NCI-H510A treated with DMSO at 0.1 percent for 48 hours (cell line): ENCODE data around the gene SLC25A6.
"Not testable (repeated sequence)": the region's sequence is repeated elsewhere in the genome, so short reads cannot be mapped to it uniquely, and the experiment has no call there.

ENCODE experiments used
- DNase-seq: peaks from one replicate; lab custom pipeline; 2025; lab: John Stamatoyannopoulos, UW

The SLC25A6 gene

DNA sequence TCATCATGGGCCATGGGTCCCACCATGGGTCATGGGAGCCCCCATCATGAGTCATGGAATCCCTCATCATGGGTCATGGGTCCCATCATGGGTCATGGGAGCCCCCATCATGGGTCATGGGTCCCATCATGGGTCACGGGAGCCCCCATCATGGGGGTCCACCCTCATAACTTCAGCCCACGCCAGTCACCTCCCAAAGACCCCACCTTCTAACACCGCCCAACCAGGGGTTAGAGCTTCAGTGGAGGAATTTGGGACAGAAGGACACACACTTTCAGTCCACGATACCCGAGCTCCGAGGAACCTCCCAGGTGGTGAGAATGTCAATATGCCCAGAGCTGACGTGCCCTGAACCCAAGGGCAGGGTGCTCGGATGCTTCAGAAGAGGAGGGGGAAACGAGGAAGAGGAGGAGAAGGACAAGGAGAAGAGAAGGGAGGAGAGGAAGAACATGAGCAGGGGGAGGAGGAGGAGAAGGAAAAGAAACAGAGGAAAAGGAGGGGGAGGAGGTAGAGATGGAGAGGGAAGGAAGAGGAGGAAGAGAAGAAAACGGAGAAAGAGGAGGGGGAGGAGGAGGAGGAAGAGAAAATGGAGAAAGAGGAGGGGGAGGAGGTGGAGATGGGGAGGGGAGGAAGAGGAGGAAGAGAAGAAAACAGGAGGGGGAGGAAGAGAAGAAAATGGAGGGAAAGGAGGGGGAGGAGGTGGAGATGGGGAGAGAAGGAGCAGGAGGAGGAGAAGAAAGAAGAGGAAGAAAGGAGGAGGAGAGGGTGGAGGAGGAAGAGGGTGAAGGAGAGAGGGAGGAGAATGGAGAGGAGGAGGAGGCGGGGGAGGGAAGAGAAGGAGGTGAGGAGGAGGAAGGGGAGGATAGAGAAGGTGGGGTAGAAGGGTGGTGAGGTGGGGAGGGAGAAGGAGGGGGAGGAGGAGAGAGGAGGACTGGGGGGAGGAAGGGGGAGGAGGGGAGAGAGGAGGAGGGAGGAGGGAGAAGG is 37.6 kb downstream of the SLC25A6 start:
- DNase-seq, result no peak

DNA sequence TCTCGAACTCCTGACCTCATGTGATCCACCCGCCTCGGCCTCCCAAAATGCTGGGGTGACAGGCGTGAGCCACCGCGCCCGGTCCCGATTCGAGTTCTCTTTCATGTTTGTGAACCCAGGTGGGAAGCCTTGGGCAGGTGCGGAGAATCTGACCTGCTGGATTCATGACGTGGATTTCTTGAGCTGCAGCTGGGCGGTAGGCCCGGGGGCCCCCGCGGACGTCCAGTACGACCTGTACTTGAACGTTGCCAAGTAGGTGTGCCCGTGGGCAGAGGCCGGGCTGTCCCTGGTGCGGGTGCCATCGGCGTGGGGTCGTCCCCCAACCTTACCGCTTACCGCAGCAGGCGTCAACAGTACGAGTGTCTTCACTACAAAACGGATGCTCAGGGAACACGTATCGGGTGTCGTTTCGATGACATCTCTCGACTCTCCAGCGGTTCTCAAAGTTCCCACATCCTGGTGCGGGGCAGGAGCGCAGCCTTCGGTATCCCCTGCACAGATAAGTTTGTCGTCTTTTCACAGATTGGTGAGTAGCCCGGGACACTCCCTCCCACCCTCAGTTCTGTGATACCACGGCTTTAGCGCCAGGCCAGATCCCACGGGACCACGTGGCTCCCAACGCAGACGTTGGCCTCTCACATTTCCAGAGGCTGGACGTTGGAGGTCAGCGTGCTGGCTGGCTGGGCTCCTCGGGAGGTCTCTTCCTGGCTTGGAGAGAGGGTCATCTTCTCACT is 39.8 kb downstream of the SLC25A6 start:
- DNase-seq, result no peak

DNA sequence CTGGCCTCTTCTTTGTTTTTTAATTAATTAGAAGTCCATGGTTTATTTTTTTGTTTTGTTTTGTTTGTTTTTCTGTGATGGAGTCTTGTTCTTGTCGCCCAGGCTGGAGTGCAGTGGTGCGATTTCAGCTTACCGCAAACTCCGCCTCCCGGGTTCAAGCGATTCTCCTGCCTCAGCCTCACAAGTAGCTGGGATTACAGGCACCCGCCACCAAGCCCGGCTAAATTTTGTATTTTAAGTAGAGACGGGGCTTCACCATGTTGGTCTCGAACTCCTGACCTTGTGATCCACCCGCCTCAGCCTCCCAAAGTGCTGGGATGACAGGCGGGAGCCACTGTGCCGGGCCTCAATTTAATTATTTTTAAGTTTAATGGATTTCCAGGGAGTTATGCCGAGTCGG is 42.3 kb downstream of the SLC25A6 start:
- DNase-seq, result not testable (repeated sequence)

DNA sequence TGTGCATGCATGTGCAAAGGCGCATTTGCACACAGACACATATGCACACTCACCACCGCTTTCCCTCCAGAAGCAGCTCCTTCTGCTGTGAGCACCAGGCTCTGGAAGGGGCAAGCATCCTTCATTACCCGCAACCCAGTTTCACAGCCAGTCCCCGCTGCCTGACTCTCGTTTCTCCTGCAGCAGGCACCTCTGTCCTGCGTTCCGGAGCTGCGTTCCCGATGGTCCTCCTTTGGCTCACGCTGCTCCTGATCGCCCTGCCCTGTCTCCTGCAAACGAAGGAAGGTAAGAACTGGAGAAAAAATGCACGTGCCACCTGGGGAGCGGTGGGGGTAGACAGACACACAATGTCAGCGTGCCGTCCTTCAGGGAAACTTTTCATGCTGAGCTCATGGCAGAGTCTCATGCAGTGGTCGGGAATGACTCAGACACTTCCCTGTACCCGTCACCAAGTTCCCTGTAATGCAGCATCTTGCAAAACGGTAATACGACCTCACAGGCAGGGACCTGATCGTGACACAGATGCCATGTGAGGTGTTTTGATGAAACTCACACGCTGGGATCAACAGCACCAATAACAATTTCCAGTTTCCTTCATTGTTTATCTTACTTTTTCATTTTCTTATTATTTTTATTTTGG is 50.2 kb downstream of the SLC25A6 start:
- DNase-seq, result no peak

DNA sequence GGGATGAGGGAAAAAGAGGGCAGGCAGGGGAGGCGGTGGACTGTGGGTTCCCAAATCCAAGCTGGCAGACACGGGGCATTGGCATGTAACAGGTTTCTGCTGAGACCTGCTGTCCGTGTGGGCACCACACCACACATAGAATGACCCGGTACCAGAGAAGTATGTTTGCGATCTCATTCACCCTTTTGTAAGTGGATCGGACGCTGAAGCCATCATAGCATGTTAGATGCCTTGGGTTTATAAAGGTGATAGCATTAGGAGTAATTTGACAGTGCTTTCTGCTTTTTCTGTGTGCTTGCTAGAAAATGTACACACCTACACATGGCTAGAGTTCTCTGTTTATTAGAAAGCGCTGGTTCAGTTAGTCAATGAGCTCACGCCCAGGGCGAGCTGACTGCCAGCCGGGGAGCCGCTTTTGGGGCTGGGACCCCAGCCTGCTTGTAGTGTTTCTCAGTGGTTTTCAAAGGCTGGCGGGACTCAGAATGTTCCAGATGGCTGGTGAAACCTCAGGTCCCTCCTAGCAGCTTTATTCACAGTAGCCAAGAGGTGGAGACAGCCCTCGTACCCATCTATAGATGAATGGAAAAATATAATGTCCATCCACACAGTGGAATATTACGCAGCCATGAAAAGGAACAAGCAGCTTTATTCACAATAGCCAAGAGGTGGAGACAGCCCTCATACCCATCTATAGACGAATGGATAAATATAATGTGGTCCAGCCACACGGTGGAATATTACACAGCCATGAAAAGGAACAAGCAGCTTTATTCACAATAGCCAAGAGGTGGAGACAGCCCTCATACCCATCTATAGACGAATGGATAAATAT is 54.7 kb downstream of the SLC25A6 start:
- no peak for DNase-seq

DNA sequence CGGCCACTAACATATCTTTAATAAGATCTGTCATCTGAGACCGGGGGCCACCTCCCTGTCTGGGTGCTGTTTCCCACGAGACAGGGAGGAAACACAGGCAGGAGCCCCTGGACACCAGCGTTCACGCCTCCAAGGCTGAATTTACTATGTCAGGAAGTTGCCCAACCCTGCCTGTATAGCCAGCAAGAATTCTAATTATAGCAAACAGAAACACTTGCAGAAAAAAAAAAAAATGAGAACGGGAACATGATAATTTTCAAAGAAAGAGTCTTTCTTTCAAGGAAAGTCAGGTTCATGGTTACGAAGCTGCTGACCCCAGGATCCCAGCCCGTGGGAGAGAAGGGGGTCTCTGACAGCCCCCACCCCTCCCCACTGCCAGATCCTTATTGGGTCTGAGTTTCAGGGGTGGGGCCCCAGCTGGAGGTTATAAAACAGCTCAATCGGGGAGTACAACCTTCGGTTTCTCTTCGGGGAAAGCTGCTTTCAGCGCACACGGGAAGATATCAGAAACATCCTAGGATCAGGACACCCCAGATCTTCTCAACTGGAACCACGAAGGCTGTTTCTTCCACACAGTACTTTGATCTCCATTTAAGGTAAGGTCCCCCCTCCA is 55.5 kb downstream of the SLC25A6 start, which contains the start of gene IL3RA:
Gene IL3RA, plus strand, starts transcription at position 455 of the 613 bp plus-strand sequence. CDS start 4,981 bp downstream, outside the sequence.
- DNase-seq, result no peak
